HG03558 (cell line): ENCODE data around the gene NHLRC1.
A peak's percentile ranks its signal among the peaks of the same experiment; 100 is the strongest.

Experiments
- ATAC-seq: cut with Tn5 transposase; IDR thresholded peaks from one replicate; pipeline ENCODE4 v1.9.1; 2021; ENCODE audit warnings: moderate number of reproducible peaks; ENCODE audit not compliant: unreplicated experiment; ENCODE audit errors: extremely low read depth

Gene NHLRC1

DNA sequence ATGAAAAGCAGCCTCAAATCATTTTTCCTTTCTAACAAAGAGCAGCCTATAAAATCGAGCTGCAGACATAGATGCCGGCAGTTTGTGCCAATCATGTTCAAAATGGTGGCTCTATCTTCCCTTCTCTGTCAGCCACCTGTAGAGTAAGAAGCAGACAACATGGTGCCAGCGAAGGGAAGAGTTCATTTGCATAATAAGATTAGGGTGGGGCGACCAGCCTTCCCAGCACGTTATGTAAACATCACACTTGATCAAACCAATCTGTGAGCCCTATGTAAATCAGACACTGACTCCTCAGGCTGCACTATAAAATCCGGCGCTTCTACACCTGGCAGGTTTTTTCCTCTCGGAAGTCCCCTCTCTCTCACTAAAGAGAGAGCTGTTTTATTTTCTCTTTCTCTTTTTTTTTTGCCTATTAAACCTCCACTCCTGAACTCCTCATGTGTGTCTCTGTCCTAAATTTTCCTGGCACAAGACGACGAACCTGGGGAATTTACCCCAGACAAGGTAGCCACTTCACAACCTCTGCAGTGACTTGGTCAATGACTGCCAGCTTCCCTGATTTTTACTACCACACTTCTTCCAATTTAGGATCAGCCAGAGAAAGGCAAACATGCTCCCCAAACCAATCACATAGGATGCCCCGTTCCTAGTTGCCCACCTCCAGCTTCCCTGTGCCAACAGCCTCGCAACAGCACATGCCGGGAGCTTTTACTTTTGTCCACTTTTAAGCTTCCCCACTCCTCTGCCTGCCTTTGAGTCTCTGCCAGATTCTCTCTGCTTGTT, 19.5 kb upstream of the NHLRC1 start:
- no peak for ATAC-seq

DNA sequence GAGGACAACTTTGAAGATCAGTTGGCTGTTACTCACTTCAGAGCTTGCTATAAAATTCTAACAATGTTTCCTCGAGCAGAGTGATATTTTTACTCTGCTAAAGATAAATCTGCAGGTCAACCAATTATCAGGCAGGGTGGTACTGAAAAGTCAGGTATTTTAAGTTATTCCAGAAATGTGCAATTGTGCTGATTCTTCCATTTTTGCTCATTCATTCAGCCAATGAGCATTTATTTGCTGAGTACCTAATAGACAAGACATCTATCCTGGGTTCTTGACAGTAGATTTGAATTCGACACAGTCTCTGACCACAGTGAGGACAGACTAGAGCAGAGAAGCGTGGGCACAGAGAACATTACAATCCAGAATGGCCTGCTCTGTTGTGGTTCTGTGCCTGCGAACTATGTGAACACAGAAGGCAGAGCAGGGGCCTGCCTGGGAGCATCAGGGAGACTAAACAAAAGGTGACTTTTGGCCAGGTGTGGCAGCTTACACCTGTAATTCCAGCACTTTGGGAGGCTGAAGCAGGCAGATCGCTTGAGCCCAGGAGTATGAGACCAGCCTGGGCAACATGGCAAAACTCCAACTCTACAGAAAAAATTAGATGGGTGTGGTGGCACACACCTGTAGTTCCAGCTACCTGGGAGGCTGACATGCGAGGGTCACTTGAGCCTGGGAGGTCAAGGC, 17.6 kb upstream of the NHLRC1 start:
- no peak for ATAC-seq

DNA sequence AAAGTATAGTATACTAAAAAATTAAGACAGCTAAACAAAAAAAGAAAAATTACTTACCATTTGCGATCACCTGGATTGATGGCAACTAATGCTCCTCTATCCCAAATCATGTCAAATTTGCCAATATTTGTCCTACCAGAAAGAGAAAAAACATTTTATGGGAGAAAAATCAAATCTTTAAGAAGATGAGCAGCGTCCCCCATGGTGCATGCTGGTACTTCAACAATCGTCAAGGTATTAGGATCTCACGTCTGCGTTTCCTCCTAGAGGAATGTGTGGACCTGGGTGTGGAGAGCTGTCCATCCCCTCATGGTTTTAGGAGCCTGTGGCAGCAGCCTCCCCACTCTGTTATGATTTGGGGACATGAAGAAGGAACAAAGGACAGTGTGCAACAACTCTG, 16.4 kb upstream of the NHLRC1 start:
- no peak for ATAC-seq

DNA sequence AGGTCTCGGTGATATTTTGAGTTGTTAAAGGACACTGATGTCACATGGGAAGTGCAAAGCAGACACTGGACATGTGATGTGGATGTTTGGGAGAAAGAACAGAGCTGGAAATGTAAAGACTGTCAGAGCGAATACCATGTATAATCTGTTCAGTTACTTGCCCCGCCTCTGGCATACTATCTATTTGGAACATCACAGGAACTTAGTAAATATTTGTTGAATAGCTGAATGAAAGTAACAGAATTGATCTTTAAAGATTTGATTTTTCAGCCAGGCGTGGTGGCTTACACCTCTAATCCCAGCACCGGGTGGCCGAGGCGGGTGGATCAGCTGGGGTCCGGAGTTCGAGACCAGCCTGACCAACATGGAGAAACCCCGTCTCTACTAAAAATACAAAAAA, 13.8 kb upstream of the NHLRC1 start:
- ATAC-seq: no peak

DNA sequence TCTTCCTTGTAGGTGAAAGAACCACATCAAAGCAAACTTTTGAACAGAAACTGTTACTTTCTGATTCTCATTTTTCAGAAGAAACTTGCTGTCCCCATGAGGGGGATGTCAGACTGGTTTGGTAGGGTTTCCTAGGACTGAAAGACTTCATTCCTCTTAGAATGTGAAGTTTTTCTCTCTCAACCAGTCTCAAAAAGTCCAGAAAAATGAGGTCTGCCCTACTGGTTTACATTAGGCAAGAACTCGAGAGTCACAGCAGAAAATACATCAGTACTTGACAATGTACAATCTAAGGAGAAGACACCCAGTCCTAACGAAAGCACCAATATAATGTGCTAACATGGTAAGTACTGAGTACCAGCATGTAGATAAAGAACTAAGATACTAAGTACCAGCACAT, 12.7 kb upstream of the NHLRC1 start:
- no peak for ATAC-seq

DNA sequence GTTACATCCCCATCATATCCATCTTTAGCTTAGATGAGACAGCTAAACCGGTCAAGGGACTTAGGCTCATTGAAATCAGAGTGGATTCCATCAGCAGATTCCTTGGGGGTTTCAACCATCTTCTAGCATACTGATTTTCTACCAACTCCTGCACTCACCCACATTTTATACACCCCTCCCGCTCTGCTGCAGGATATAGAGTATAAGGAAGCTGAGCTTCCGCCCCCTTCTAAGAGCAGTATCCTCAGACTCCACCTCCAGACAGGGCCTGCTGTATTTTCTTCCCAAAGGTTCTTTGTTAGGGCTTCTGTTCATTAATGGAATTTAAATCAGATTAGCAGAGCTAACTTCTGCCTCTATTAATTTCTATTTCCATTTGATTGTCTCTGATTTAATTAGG, 9.9 kb upstream of the NHLRC1 start:
- ATAC-seq: no peak

DNA sequence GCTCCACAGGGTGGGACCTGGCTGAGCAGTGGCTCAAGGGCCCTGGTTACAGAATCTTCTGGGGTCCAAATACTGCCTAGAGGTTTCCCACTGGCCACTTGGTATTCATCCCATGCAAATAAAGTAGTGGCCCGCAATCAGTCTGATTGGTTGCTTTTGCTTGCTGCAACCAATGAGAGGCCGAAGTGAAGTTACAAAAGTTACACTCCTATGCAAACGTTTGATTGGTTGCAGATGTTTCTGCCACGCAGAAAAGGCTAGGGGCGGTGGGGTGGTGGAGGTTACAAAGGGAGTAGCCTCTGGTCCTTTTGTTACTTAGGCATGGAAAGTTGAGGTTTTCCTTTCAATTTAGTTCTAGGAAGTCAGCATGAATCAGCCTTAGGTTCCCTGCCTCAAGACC, 3.6 kb upstream of the NHLRC1 start:
- ATAC-seq: no peak

DNA sequence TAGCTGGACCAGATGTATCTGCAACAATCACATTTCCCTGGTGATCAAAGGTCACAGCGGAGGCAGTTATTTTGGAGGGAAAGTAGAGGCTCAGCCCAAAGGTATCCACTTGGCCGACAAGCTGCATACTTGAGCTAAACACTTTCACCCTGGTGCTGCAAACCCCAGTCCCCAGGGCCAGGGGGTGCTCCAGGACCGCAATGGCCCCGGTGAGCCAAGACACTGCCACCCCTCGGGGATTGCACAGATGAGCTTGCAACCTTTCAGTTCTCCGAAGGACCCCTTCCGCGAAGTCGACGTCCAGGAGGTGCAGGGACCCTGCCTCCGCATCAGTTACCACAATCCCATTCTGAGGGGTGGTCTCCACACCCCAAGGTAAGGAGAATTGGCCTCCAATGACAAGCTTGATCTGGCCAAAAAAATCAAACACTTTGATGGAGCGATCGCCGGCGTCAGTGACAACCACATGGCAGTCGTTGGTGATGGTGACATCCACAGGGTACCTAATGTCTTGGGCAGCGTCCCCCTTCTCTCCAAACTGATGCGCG, 823 bp downstream of the NHLRC1 start:
- ATAC-seq: no peak

DNA sequence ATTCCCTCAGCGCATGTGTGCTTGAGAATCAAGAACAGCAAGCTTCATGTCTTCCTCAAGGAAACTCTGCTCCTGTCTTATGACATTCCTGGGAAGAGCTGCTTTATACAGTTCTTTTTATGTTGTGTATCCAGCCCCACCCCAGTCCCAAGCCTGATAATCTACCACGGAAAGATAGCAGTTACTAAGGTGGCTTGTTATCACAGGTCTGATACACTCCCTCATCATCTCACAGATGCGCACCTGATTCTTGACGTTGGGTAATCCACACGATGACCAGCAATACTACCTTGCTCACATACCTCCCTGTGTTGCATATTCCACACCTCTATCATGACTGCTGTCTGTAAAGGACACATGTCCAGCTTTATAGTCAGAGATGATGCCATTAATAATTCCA, 3.2 kb downstream of the NHLRC1 start:
- ATAC-seq: no peak

DNA sequence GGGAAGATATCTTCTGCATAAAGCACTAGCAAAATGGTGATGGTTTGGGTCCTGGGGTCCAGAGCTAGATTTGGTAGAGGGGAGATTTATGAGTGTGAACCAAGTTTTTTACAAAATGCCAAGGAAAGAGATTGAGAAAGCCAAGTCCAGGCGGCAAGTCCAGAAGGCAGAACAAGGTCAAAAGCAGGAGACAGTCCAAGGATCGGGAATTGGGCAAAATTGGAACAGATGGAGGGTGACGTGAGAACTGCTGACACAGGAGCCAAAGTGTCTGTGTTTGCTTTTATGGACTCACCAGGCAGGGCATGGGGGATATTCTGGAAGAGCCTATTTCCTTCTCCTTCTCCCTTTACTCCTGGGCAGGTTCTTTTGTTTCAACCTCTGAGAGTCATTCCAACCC, 4.1 kb downstream of the NHLRC1 start:
- no peak for ATAC-seq

DNA sequence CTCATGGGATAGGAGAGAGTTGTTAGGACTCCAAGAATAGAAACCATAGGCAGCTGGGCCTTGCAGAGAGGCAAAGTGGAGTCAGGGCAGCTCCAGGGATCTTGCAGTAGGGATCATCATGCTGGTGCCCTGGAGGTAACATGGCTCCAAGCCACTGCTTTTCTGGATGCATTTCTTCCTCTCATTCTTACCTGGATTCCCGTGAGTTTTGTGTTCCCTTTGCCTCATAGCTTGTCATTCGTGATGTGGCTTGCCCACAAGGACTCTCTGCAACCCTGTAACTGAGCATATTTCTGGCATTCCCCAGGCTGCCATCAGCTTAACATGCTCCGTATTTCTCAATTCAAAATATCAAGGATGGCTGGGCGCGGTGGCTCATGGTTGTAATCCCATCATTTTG, 5.3 kb downstream of the NHLRC1 start:
- ATAC-seq: no peak

DNA sequence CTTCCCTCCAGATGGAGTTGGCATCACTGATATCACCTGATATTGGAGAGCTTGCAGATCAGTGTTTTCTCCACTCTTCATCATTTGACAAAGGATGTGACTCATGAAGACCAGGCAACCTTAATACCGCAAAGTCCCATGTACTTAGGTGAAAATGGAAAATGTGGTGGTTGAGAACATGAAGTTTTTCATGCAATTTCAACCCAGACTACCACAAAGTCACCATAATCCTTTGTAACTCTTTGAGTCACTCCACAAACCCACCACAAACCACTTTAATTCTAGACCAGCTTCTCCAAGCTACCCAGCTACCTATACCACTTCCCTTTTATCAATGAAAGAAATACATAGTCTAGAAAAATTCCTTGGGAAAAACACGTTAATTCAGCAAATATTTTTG, 7.1 kb downstream of the NHLRC1 start:
- ATAC-seq: peak; percentile 41

DNA sequence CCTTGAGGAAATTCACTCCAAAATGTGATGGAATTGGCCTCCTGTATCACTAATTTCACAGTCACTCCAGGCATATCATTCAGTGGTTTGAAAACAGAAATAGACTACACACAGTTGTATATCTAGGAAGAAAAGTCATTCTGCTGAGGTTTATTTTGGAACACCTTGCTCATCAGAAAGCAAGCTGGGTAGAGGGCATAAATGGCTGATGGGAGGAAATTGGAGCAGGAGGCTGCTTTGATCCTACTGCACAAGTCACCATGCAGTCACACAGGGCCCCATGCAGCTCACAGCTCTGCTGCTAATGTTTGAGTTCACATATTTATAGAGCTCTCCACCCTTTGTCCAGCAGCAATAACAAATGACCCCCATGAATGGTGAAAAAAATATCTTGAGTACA, 12.3 kb downstream of the NHLRC1 start:
- no peak for ATAC-seq

DNA sequence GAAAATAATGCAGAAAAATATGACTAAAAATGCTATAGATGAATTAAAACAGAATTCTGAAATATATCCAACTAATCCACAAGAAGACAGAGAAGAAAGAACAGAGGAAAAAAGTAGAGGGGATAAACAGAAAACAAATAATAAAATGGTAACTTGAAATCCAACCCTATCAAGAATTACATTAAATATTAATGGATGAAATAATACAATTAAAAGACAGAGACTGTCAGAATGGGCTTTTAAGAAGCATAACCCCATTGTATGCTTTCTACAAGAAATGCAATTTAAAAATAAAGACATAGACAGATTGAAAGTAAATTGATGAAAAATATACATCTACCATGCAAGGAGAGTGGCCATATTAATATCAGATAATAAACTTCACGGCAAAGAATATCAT, 15.4 kb downstream of the NHLRC1 start:
- no peak for ATAC-seq

DNA sequence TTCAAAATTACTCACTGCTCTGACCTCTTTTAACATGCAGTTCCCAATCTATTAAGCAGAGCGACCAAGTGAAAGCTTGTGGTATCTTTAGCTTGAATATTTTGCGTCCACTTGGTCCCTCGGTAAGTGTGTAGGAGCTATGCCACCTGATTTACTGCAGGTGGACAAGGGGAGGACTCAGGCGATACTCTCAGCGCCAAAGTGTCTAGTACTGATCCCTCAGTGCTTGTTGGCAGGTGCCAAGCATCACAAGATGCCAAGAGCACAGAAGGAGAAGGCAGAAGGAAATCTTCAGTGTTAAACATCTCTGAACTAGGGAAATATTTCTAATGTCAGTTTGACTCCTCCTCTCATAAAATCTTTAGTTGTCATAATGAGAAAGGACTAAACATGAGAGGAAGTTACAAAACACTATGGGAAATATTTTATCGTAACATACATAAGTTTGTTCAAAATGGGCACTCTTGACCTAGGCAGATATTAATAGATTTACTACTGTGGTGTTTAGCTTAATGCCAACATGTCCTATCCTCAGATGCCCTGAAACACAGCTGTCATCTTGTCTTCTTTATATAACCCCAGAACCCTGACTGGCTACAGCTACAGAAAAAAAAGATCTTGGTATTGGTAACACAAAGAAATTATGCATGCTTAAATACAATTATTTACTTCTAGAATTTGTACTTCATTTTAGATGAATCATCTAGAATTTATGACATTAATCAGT, 19.5 kb downstream of the NHLRC1 start:
- no peak for ATAC-seq

DNA sequence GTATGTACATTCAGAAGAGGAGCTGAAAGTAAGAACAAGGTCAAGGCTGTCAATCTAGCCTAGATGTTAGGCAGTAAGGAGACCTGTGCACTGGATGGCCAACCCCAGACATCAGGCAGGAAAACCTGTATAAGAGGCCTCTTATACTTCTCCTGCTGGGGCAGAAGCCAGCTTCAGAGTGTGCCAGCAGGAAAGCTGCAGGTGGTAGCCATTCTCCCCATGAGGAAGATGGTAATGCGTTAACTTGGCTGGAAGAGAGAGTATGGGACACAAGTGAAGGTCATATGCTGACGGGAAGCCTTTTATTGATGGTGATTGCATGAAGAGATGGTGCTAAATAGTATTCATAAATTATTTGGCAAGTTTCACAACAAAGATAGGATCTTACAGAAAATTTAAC, 20.6 kb downstream of the NHLRC1 start:
- ATAC-seq: no peak

DNA sequence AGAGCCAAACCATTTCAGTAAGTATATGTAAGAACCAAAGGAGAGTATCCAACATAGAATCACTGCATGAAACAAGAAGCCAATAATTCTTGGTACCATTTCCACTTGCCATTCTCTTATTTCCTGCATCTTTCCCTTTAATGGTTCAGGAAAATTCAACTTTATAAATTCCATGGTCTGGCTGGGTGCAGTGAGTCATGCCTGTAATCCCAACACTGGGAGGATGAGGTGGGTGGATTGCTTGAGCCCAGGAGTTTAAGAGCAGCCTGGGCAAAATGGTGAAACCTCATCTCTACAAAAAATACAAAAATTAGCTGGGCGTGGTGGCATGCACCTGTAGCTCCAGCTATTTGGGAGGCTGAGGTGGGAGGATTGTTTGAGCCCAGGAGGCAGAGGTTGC, 21.2 kb downstream of the NHLRC1 start:
- no peak for ATAC-seq

DNA sequence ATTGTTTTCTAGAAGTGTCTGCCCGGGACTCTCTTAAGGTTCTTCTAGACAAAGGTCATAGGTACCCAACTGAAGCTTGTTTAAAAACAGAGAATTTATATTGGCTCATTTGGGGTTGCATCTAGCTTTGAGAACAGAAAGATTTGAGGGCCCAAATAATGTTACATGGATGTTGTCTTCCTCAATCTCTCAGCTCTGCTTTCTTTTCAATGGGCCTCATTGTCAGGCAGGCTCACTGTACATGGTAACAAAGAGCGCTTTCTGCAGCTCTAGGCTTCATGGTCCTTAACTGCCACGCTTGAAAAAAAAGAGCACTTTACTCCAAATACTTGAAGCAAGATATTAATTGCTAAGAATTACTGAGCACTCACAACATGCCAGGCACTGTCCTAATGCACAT, 22.2 kb downstream of the NHLRC1 start:
- no peak for ATAC-seq

DNA sequence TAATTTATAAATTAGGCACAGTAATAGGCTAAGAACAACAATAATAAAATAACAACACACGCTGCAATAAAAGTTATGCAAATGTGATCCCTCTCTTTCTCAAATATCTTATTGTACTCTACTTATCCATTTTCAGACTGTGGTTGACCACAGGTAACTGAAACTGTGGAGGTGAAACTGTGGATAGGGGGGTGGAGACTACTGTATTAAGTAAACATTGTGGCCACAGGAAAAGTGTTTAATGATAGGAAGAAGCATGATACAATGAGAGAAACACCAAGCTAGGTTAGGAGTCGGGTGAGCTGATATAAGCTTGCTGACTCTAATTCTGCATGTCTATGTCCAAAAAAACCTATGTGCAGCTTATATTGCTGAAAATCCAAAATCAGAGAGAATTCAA, 23.0 kb downstream of the NHLRC1 start:
- no peak for ATAC-seq

DNA sequence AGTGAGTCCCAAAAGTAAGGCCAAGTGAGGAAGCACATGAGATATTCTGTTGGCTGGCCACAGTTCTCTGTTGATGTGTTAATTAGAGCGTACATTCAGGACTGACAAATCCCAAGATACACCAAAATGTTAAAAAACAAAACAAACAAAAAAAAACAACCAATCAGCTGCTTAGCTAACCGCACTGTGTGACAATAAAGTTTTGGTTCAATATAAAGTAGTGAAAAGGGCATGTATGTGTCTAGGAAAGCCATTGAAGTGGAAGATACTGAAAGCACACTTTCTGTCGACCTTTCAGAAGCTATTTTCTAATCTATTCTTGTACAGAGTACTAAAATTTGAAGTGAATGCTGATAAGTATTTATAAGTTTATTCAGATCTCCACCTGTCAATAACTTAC, 26.1 kb downstream of the NHLRC1 start:
- no peak for ATAC-seq

DNA sequence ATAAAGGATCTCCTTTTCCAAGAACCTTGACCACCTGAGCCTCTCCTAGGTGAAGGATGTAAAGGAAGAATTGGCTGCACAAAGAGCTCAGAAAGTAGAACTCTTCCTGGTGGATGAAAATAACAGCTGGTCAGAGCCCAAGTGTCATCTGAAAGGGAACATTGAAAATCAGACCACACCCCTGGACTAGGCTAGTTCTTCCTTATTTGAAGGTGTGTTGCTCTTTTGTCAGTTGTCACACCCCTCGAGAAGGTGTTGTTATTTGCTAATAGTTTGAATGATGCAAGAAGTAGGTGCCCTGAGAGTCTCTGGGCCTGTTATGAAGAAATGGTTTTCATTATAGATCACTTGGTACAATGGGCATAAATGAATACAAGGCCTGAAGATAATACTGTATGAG, 31.1 kb downstream of the NHLRC1 start:
- no peak for ATAC-seq
